Limb (tissue), 2 donors: ENCODE results near the gene CTDSP2.

Source experiments
- DNase-seq, 2 donors: peaks; one replicate each; pipeline ENCODE4 v3.0.0-alpha.2; 2016; ENCODE audit errors: extremely low spot score in 2 of 2

The CTDSP2 gene

DNA sequence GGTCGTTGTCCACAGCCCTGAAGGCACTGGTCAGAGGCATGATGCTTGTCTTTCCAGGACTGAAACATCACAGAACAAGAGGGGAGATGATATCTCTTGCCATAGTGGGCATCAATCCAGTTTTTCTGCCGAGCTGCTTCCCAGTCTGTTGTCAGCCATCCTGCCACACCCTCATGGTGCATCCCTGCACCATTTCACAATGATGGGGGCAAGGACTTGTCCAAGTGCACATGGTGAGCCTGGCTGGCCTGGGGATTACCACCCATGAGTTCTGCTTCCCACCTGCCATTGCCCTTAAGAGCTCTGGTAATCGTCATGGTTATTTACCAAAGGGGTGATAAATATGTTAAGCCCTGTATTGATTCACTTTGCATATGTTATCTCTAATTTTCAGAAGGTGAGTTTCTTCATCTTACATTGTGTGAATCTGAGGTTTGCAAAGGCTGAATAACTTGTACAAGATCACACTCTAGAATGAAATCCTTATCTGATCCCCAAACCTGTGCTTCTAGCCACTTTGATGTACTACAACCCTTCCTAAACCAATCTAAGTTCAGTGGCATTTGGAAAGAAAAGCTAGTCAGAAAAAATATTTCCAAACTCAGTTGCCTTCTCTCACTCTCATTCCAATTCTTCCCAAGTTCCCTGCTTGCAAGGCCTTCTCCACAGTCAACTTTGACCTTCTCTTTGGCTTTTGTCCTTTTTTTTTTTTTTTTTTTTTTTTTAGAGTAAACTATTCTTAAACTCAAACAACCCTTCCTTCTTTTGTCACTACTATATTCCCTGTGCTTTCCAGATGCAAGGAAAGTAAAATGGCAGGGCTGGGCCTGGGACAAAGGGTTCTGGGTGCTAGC lies 30.3 kb downstream of the CTDSP2 start:
- DNase-seq, result no peak

DNA sequence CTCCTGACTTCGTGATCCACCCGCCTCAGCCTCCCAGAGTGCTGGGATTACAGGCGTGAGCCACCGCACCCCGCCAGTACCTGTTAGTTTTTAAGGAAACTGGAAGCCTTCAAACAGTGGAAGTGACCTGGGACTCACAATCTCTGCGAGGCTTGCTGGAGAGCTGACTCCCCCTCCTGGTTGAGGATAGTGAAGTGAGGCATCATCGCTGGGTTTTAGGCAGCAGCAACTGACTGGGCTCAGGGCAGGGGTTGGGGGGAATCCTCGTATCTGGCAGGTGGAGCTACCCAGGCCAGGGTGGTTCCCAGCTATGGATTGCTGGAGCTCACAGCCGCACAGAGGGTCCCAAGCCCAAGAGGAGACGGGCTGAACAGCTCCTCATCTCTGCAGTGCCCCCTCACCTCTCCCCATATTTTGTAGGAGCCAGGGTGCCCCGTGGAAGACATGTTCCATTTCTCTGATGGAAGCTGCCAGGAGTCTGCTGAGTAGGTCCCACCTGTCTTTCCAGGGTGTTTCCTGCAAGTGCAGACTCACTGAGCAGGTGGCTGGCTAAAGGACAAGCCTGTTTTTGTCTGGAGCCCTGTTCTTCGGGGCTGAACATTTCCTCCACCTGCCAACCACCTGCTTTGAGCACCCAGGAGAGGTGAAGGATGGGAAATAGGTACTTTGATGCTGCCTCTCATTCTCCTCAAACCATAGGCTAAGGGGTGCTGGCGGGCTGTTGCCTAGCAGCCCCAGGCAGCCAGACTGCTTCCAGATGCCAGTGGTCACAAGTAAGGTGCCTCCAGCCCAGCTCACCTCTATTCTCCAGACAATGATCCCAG lies 31.1 kb downstream of the CTDSP2 start:
- no peak for DNase-seq

DNA sequence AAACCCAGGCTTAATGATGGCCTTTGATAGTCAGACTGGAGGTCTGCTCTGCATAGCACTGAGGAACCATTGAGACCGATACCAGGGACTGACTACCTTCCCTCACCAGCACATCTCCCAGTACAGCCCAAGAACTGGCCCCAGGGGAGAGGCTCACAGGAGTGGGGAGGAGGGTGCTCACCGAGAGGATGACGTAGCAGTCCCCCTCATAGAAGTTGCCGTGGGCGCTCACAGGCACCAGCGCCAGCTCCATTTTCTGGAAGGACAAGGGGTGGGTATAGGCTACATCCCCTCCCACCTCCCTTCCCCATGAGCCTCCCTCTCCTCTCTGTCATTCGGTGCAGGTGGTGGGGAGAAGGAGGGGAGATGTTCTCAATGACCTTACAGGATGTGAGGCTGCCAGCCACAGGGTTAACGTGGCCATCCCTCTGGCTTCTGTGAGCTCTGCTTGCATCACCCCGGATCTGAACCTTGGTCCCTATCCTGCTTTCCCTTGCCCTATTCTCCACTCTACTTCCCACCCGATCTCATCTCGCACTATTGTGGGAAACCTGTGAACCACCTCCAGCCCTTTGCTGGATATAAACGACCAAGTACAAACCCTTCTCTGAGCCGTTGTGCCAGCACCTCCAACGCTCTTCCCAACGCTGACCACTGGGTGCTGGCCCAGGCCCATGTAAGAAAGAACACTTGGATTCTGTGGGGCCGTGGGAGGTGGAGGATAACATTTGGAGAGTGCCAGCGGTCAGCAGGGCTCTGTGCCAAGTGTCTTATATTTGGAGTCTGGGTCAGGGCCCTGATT lies 32.4 kb downstream of the CTDSP2 start:
- no peak for DNase-seq

DNA sequence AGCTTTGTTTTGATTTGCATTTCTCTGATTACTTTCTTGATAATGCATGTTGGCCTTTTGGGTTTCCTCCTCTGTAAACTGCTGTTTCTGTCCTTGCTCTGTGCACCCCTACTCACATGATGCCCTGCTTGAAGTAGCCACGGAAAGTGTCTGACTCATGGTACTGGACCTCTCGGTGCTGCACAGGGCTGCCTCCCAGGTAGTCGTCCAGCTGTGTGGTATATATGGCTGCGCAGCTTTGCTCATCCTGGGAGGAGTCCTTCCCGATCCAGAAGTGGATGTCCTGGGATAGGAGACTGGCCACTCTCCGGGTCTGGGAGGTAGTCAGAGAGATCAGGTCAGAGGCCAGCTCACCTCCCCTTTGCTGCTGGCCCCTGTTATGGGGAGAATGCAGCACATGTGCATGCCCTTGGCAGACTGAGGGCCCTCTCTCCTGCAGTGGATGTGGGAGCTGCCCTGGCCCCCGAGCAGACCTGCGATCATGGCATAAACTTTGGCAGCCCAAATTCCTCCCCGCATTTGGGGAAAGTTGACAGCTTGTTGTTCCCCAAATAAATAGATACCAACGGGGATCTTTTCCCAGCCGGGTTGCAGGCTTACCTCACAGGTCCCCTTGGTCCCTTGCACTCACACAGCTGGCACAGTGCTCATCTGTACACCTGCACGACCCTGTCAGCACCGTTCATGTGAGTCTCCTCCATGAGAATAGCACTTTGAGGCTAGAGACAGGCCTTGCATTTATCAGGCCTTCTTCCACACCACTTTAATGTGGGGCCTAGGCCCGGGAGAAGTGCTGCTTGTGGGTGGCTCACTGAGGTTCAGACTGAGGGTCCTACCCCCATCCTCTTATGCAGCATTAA lies 33.2 kb downstream of the CTDSP2 start:
- DNase-seq, result no peak

DNA sequence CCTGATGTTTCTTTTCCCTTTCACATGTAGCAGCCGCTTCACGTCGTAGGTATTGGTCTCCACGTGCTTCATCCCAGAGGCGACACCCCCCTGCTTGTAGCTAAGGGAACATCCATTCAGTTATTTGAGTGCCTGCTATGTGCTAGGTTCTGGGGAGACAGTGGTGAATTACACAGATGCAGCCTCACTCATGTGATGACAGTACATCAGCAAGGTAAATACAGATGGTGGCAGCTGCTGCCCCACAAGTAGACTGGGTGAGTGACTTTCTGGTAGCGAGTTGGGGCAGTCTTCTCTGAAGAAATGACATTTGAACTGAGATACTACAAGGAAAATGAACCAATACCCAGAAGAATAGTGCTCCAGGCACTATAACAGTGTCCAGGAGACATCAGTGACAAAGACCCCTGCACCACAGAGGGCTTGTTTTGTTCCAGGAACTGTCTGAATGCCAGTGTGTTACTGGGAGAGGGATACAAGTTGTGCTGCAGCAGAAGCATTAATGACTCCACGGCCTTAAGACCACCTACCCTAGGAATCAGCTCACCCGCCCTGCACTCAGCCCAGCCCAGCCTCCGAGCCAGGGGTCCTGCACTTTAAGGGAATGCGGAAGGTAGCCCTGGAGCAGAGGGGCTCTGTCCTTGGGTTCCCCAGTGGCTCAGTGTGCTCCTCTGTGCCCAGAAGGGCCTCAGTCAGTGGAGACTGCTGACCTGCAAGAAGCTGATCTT lies 35.3 kb downstream of the CTDSP2 start:
- DNase-seq, result no peak

DNA sequence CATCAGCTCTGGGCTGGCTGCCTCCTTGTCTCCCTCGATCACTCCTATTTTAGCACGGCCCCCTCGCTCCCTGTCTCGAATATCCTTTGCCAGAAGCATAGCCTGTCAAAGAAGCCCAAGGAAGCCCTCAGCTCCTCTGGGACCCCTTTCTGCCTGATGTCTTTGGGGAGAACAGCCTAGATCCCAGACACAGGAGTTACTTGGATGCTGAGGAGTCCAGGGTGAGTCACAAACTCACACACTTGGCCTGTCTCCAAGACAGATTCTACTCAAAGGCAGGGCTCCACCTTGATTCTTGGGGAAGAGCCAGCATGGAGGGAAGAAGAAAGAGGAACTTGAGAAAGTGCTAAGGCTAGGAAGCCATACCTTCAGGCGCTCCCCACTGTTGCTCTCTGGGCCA lies 36.1 kb downstream of the CTDSP2 start:
- DNase-seq, result no peak

DNA sequence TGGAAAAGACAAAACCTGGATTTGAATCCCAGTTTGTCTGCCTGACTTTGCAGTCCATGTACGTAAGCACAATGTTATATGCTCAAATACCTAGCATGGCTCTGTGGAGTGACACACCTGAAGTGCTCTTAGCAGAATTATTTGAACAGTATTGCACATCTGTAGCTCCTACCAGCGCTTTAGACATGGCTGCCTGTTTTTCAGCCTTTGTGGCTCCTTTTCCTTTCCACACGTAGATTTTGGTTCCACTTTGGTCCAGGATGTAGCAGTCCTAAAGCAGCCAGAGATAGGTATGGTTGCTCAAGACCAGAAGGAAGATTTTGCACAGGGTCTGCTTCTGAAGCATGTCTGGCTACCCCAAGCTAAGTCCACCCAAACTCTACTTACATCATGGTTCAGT lies 37.1 kb downstream of the CTDSP2 start:
- no peak for DNase-seq

DNA sequence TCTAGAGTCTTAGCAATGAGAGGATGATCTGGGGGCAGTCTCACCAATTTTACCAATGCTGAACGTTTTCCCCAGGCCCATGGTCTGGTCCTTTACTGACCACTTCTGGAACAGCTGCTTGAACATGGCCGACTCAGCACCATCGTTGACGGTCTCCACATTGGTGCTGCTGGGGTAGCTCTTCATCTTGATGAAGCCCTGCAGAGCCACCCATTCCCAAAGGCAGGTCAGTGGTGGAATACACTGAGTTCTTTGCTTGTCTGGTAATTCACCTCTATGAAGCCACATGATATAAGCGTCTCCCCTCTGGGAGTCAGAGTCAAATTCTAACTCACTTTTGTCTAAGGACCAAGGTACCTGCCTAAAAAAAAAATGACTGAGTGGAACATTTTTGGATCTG lies 38.2 kb downstream of the CTDSP2 start:
- DNase-seq, result no peak

DNA sequence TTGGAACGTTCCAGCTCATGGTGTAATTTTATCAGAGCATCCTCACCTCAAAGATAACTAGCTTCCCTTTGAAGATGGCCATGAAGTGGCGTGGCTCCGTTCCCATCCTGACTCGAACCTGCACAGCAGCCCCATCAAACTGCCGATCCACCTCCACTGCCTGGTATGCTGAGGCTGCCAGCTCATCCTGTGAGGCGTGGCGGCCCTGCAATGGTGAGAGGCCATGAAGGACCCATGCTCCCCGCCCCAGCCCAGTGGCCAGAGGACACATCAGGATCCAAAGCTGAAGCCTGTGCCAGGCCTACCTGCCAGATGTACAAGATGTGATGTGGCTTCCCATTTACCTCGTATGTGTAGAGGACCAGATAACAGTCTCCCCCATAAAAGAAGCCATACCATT lies 39.2 kb downstream of the CTDSP2 start:
- no peak for DNase-seq

DNA sequence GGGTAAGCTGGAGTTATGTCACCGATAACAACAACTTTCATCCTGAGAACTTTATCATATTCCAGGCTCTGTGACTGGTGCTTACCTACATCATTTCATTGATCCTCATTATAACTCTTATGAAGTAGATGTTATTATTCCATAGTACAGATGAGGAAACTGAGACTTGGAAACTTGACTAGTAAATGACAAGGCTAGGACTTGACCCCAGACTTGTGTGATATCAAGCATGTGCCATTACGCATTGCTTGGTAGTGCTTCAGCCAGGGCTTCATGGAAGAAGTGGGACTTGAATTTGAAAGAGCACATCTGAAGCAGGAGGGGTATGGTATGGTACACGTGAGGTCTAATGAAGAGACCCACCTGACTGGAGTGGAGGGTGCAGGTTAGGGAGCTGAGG lies 39.9 kb downstream of the CTDSP2 start:
- DNase-seq, result no peak

DNA sequence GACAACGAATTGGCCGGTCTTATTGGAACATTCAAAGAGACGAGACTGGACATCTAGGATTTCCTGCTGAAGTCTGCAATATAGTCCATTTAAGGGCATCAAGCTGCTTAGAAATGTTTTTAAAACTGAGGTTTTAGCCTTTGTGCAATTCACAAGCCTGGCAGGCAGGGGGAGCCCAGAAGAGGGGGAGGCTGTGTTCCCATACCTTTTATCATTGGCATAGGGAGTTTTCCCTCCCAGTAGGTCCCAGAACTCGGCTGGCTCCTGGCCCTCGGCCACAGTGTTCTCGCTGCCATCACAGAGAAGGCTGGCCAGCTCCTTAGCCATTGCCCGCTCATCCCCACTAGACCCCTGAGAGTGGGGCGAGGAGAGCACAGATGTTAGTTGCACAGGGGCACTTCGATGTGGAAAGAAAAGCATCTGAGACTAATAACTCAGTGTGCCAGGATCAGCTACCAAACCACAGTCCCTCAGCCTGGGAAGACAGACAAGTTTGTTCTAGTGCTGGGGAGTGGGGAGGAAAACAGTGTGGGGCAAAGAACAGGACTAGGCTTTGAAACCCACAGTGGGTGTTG lies 43.1 kb downstream of the CTDSP2 start:
- peak in 1 of 2 donors; percentile 54 for DNase-seq

DNA sequence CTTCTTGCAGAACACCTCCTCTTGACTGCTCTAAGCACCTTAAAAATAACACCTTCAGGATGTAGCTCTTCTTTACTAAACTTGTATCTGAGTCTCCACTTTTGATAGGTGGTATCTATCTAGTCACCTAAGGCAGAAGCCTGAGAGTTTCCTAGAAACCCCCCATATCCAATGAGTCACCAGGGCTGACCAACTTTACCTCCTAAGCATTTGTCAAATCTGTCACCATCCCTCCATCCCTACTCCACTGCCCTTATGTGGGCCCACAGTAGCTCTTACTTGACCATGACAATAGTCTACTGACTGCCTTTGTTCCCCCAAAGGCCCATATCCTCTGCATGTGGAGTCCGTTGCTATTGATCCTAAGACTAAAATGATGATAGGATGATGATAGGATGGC lies 43.9 kb downstream of the CTDSP2 start:
- no peak for DNase-seq

DNA sequence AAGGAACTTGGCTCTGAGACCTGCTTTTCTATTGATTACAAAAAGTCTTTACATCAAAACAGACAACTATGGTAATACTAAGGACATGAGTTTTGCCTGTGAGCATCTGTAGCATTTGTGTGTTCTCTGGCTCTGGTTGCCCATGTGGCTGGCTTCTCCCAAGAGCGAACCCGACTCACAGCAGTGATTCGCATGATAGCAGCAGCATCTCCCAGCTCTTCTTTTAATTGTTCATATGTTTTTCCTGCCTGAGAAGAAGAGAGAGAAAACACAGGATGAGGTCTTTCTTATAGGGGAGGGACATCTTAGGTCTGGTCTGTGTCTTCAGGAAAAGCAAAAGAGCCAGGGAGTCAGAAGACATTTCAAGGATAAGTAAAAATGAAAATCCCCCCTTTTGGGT lies 45.6 kb downstream of the CTDSP2 start:
- DNase-seq, result no peak

DNA sequence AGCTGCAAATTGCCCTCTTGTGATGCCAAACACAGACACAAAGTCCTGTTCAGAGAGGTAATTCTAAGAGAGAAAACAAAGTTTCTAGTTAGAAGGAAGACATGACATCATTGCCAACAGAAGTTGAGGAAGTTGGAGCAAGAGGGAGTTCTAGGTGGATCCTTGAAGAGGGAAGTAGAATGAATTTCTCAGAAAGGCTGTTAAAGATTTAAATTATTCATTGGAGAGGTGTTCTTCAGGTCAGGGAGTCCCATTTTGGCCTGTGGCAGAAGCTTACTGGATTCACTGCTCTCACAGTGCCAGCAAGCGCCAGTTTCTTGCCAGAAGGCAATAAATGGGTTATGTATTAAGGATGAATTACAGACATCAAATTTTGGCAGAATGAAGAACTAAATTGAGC lies 48.6 kb downstream of the CTDSP2 start:
- no peak for DNase-seq

DNA sequence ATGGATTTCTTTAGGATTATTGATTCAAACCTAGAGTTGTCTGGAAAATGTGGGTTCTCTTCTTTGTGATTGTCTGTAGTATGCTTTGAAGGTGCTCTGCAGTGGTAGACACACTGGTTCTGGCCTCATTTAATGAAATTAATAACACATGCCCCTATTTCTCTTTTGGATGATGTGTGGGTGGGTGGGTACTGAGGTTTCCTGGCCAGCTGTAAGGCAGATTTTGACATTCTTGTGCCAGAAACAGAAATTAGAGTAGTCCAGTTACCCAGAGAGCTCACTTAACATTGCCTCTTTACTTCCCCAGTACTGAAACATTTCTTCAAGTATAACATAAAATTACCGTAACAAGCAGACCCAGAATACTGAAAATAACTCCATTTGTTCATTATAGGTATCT lies 49.5 kb downstream of the CTDSP2 start:
- DNase-seq, result no peak

DNA sequence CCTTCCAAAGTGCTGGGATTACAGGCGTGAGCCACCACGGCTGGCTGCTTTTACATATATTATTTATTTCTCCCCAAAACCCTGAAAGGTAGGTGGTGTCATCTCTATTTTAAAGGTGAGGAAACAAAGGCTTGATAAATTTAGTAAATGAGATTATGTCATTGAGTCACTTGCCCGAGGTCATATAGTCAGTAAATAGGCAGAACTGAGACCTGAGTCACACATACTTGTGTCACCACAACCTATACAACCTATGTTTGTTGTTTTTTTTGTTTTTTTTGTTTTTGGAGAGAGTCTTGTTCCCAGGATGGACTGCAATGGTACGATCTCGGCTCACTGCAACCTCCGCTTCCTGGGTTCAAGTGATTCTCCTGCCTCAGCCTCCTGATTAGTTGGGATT lies 51.2 kb downstream of the CTDSP2 start:
- no peak for DNase-seq

DNA sequence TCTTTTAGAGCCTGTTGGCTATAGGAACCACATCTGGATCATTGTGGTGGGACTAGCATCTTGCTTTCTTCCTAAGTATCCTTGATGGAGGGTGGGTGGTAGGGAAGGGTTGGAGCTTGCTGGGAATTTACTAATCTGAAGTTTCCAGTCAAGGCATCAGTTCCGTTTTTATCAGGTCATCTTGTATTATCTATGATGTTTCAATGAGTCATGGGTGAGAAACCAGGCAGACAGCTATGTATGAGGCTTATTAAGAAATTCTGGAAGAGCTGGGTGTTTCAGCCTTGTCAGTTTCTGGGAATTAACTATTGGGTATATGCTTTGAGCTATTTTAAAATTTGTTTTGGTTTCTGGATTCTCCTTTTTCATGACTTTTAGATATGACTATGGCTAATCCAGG lies 52.6 kb downstream of the CTDSP2 start:
- no peak for DNase-seq

DNA sequence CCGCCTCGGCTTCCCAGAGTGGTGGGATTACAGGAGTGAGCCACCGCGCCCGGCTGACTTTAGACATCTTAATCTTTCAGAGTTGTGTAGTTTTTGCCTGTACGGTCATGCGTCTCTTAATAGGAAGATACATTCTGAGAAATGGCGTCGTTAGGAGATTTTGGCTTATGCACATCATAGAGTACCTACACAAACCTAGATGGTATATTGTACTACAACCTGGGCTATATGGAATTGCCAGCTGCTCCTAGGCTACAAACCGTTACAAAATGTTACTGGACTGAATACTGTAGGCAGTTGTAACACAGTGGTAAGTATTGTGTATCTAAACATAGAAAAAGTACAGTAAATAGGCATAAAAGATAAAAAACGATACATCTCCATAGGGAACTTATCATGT lies 62.7 kb downstream of the CTDSP2 start:
- DNase-seq, result no peak

DNA sequence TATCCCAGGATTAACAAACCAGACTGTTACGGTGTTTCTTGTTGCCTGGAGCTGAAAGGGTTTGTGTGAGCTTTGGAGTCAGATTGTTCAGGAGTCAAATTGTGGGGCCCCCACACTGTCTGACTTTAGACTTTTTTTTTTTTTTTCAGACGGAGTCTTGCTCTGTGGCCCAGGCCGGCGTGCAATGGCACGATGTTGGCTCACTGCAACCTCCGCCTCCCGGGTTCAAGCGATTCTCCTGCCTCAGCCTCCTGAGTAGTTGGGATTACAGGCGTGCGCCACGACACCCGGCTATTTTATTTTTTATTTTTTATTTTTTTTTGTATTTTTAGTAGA lies 63.1 kb downstream of the CTDSP2 start:
- DNase-seq, result no peak
